HEK293T (cell line): ENCODE measurements around the gene JMJD6.
"Not testable (repeated sequence)": the region's sequence is repeated elsewhere in the genome, so short reads cannot be mapped to it uniquely, and the experiment has no call there.

Source experiments
- CTCF ChIA-PET: fragments of 350-600 bp; formaldehyde crosslinking; extraction: SDS; loops from one replicate; lab custom pipeline; 2021; ENCODE audit warnings: antibody characterized with exemption, inconsistent platforms; lab: Yijun Ruan, JAX
- POLR2A ChIA-PET: fragments of 350-600 bp; formaldehyde crosslinking; extraction: SDS; loops from one replicate; lab custom pipeline; 2020; ENCODE audit warnings: antibody characterized with exemption, inconsistent platforms; lab: Yijun Ruan, JAX
- DNase-seq: peaks from one replicate; pipeline ENCODE4 v3.0.0; 2012; ENCODE audit warnings: mixed read lengths; ENCODE audit errors: extremely low spot score
- ARNT ChIP-seq: fragments of 450-650 bp; IDR thresholded peaks from 2 replicates; pipeline ENCODE4 v1.6.1; 2017; ENCODE audit warnings: mild to moderate bottlenecking
- BHLHE40 ChIP-seq: fragments of 450-650 bp; IDR thresholded peaks from 2 replicates; pipeline ENCODE4 v1.6.1; 2016; ENCODE audit warnings: mild to moderate bottlenecking, moderate library complexity, borderline replicate concordance
- CTBP1 ChIP-seq: fragments of 450-650 bp; IDR thresholded peaks from 2 replicates; pipeline ENCODE4 v1.6.1; 2016; ENCODE audit warnings: borderline replicate concordance
- ELF4 ChIP-seq: fragments of 450-650 bp; IDR thresholded peaks from 2 replicates; pipeline ENCODE4 v1.6.1; 2017; ENCODE audit warnings: antibody characterized with exemption
- FOXA1 ChIP-seq: fragments of 450-650 bp; IDR thresholded peaks from 2 replicates; pipeline ENCODE4 v1.6.1; 2016; ENCODE audit warnings: mild to moderate bottlenecking
- FOXK2 ChIP-seq: fragments of 450-650 bp; IDR thresholded peaks from 2 replicates; pipeline ENCODE4 v1.6.1; 2016; ENCODE audit warnings: mild to moderate bottlenecking
- FOXM1 ChIP-seq: fragments of 450-650 bp; IDR thresholded peaks from 2 replicates; pipeline ENCODE4 v1.6.1; 2017; ENCODE audit warnings: mild to moderate bottlenecking, borderline replicate concordance
- HDGF ChIP-seq: fragments of 450-650 bp; IDR thresholded peaks from 2 replicates; pipeline ENCODE4 v1.6.1; 2017; ENCODE audit warnings: antibody characterized with exemption, borderline replicate concordance
- L3MBTL2 ChIP-seq: fragments of 450-650 bp; conservative IDR thresholded peaks from 2 replicates; pipeline ENCODE4 v1.6.1; 2016; ENCODE audit warnings: mild to moderate bottlenecking
- LEF1 ChIP-seq: fragments of 450-650 bp; IDR thresholded peaks from 2 replicates; pipeline ENCODE4 v1.6.1; 2017; ENCODE audit warnings: mild to moderate bottlenecking, borderline replicate concordance
- NFRKB ChIP-seq: fragments of 450-650 bp; IDR thresholded peaks from 2 replicates; pipeline ENCODE4 v1.6.1; 2016; ENCODE audit warnings: mild to moderate bottlenecking, moderate library complexity
- PKNOX1 ChIP-seq: fragments of 450-650 bp; IDR thresholded peaks from 2 replicates; pipeline ENCODE4 v1.6.1; 2016
- SP1 ChIP-seq: fragments of 450-650 bp; IDR thresholded peaks from 2 replicates; pipeline ENCODE4 v1.6.1; 2017
- SUZ12 ChIP-seq: fragments of 450-650 bp; IDR thresholded peaks from 2 replicates; pipeline ENCODE4 v1.6.1; 2016; ENCODE audit warnings: mild to moderate bottlenecking
- TARDBP ChIP-seq: fragments of 450-650 bp; IDR thresholded peaks from 2 replicates; pipeline ENCODE4 v1.6.1; 2016
- ZNF384 ChIP-seq: fragments of 450-650 bp; IDR thresholded peaks from 2 replicates; pipeline ENCODE4 v1.6.1; 2016

Gene JMJD6

GRCh38 chr17:76710863-76711611 lies 15.4 kb downstream of the JMJD6 start, which contains the start of gene MXRA7:
MXRA7 (minus strand) TSS chr17:76710965; CDS start chr17:76710946, 19 bp downstream.
- ChIA-PET POLR2A (interaction anchor here (0.6 to 5.4 kb wide), 16 partner anchors 8 to 153 kb away, joined by 3 to 38 read pairs (median 6); partner anchors contain the start of genes JMJD6, METTL23, MFSD11 and SRSF2), CTCF (interaction anchor here (0.6 to 2.1 kb wide), 5 partner anchors 26 to 709 kb away, joined by 3 to 7 read pairs (median 3); no protein-coding TSS in a partner anchor)
- TF ChIP-seq L3MBTL2, result no peak
- no peak for TF ChIP-seq FOXA1
- no peak for TF ChIP-seq HDGF
- TF ChIP-seq NFRKB, result no peak
- TF ChIP-seq FOXK2, result no peak
- no peak for TF ChIP-seq SUZ12
- TF ChIP-seq ARNT, result no peak
- TF ChIP-seq FOXM1, result no peak
- TF ChIP-seq SP1, result no peak
- TF ChIP-seq ELF4, result no peak
- TF ChIP-seq TARDBP, result no peak
- TF ChIP-seq ZNF384, result no peak
- no peak for TF ChIP-seq BHLHE40
- no peak for TF ChIP-seq CTBP1
- DNase-seq, result peak; percentile 76

- ChIA-PET POLR2A (interaction anchor here (0.8 to 5.4 kb wide), 16 partner anchors 7 to 152 kb away, joined by 3 to 38 read pairs (median 7); partner anchors contain the start of genes JMJD6, METTL23, MFSD11 and SRSF2), CTCF (interaction anchor here (0.6 to 2.1 kb wide), 4 partner anchors 14 to 42 kb away, joined by 3 to 7 read pairs (median 6); no protein-coding TSS in a partner anchor)
- peak; percentile 78 for TF ChIP-seq L3MBTL2
- DNase-seq, result not testable (repeated sequence)
Measured at GRCh38 chr17:76709951-76710862, 16.2 kb downstream of the JMJD6 start.

- peak; percentile 81 for DNase-seq
- ChIA-PET CTCF (interaction anchor here (0.7 to 2.3 kb wide), 8 partner anchors 11 to 86 kb away, joined by 3 to 12 read pairs (median 4); no protein-coding TSS in a partner anchor), POLR2A (interaction anchor here (1.0 to 5.4 kb wide), 13 partner anchors 8 to 260 kb away, joined by 3 to 38 read pairs (median 7); partner anchors contain the start of gene SRSF2)
- TF ChIP-seq ELF4 (no peak), LEF1 (no peak), PKNOX1 (peak; percentile 71), ARNT (no peak), TARDBP (no peak), BHLHE40 (no peak), L3MBTL2 (peak; percentile 49), SP1 (no peak), FOXM1 (no peak), CTBP1 (no peak)
Measured at GRCh38 chr17:76709077-76709950, 17.1 kb downstream of the JMJD6 start.

- CTCF ChIA-PET, result interaction anchor here (0.5 to 2.3 kb wide), 13 partner anchors 10 to 222 kb away, joined by 3 to 12 read pairs (median 3); no protein-coding TSS in a partner anchor
- TF ChIP-seq HDGF (no peak), L3MBTL2 (no peak), ELF4 (no peak), FOXM1 (no peak), BHLHE40 (no peak), CTBP1 (no peak), NFRKB (no peak), ZNF384 (no peak), ARNT (no peak), LEF1 (no peak), SP1 (no peak), SUZ12 (no peak)
- POLR2A ChIA-PET, result interaction anchor here (0.7 to 5.4 kb wide), 16 partner anchors 7 to 261 kb away, joined by 3 to 38 read pairs (median 4); partner anchors contain the start of genes JMJD6, METTL23 and SRSF2
- DNase-seq, result no peak
Measured at GRCh38 chr17:76707985-76708807, 18.2 kb downstream of the JMJD6 start.

GRCh38 chr17:76706817-76707216 lies 19.6 kb downstream of the JMJD6 start:
- no peak for TF ChIP-seq FOXA1
- no peak for TF ChIP-seq ZNF384
- TF ChIP-seq HDGF, result no peak
- no peak for TF ChIP-seq L3MBTL2
- TF ChIP-seq CTBP1, result no peak
- no peak for TF ChIP-seq TARDBP
- TF ChIP-seq ARNT, result no peak
- no peak for TF ChIP-seq SUZ12
- no peak for TF ChIP-seq LEF1
- no peak for TF ChIP-seq PKNOX1
- TF ChIP-seq BHLHE40, result no peak
- DNase-seq, result no peak
- ChIA-PET CTCF (interaction anchor here (1.6 to 2.3 kb wide), 2 partner anchors 18 to 25 kb away, joined by 4 to 5 read pairs; no protein-coding TSS in a partner anchor), POLR2A (interaction anchor here (5.4 kb wide), 1 partner anchor 9 kb away, joined by 38 read pairs; no protein-coding TSS in a partner anchor)
